ENCODE measurements around the gene PLCXD1.
"Not testable (repeated sequence)": the region's sequence is repeated elsewhere in the genome, so short reads cannot be mapped to it uniquely, and the experiment has no call there.

Gene PLCXD1

GRCh38 chrX:320126-320783 is 39.1 kb downstream of the PLCXD1 start:
- no peak for TF ChIP-seq CTCF (IDR thresholded peaks at IDR 0.05; ENCODE audit: low read depth, low read length)
- DNase-seq (ENCODE audit: low read depth in 2 of 2) = peak in 1 of 2 donors; percentile 34
- peak overlapping the region; percentile 89 to 99 for H3K4me3 ChIP-seq (replicated peaks in 1 of 2; ENCODE audit: low read depth in 2 of 2, low read length in 2 of 2)

GRCh38 chrX:323721-324628 is 42.8 kb downstream of the PLCXD1 start:
- no peak overlapping the region for H3K4me3 ChIP-seq (replicated peaks in 1 of 2; ENCODE audit: low read depth in 2 of 2, low read length in 2 of 2)
- DNase-seq (ENCODE audit: low read depth in 2 of 2) = peak; percentile 63 to 68
- no peak for TF ChIP-seq CTCF (IDR thresholded peaks at IDR 0.05; ENCODE audit: low read depth, low read length)

GRCh38 chrX:324664-325063 is 43.5 kb downstream of the PLCXD1 start:
- not testable (repeated sequence) for H3K4me3 ChIP-seq (replicated peaks in 1 of 2; ENCODE audit: low read depth in 2 of 2, low read length in 2 of 2); DNase-seq (ENCODE audit: low read depth in 2 of 2)

- no peak for DNase-seq (ENCODE audit: low read depth in 2 of 2)
- no peak for TF ChIP-seq CTCF (IDR thresholded peaks at IDR 0.05; ENCODE audit: low read depth, low read length)
- H3K4me3 ChIP-seq (replicated peaks in 1 of 2; ENCODE audit: low read depth in 2 of 2, low read length in 2 of 2) = no peak overlapping the region
Observed at GRCh38 chrX:327660-328126, 46.5 kb downstream of the PLCXD1 start.

- H3K4me3 ChIP-seq (replicated peaks in 1 of 2; ENCODE audit: low read depth in 2 of 2, low read length in 2 of 2) = no peak overlapping the region
- DNase-seq (ENCODE audit: low read depth in 2 of 2) = no peak
- TF ChIP-seq CTCF (IDR thresholded peaks at IDR 0.05; ENCODE audit: low read depth, low read length) = no peak
Observed at GRCh38 chrX:329291-329910, 48.2 kb downstream of the PLCXD1 start.

- not testable (repeated sequence) for DNase-seq (ENCODE audit: low read depth in 2 of 2); H3K4me3 ChIP-seq (replicated peaks in 1 of 2; ENCODE audit: low read depth in 2 of 2, low read length in 2 of 2)
Observed at GRCh38 chrX:330141-330725, 49.1 kb downstream of the PLCXD1 start.

- DNase-seq (ENCODE audit: low read depth in 2 of 2) = no peak
- no peak for TF ChIP-seq CTCF (IDR thresholded peaks at IDR 0.05; ENCODE audit: low read depth, low read length)
- no peak overlapping the region for H3K4me3 ChIP-seq (replicated peaks in 1 of 2; ENCODE audit: low read depth in 2 of 2, low read length in 2 of 2)
Observed at GRCh38 chrX:330726-331150, 49.6 kb downstream of the PLCXD1 start.

Measured in cardiac fibroblast (primary cell).